Inflammatory macrophage treated with lipopolysaccharide for 1 hour (primary cell): Measurements from ENCODE around the gene NDUFB5.

Experiments
- DNase-seq, 2 donors: peaks; one replicate each; pipeline ENCODE4 v3.0.0-alpha.2; 2020 to 2022

NDUFB5 gene

DNA sequence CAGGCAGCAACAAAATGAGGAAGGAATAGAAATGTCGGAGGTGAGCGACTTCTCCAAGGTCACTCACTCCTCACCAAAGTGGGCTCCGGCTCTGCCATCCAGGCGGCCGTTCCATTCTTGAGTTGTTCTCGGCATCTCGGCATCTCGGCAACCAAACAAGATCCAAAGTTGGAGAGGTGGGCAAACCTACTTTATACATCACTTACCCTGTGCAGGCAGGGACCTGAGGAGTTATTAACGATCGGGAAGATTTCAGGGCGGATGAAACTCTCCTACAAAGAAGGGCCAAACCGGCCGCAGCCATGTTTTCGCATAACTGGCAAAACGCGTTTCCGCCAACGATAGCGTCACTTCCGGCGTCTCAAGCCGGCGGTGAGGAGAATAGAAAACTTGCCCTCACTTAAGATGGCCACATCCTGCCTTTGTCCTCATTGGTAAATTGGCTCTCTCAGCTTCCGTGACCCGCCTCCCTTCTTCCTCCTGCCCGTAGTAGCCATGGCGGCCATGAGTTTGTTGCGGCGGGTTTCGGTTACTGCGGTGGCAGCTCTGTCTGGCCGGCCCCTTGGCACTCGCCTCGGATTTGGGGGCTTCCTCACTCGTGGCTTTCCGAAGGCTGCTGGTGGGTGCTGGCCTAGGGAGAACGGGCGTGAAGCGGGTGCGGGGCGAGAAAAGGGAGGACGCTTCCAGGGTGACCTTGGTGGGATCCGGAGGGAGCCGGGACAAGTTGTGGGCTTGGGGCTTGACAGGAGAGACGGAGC is at the start of gene NDUFB5, which contains the start of gene MRPL47:
TSS of gene NDUFB5 (plus strand) at position 474 of the 758 bp plus-strand sequence. CDS start at position 496, 22 bp downstream.
TSS of gene MRPL47 (minus strand) at position 318 of the 758 bp plus-strand sequence. CDS start at position 304, 14 bp downstream.
- peak; percentile 96 for DNase-seq

DNA sequence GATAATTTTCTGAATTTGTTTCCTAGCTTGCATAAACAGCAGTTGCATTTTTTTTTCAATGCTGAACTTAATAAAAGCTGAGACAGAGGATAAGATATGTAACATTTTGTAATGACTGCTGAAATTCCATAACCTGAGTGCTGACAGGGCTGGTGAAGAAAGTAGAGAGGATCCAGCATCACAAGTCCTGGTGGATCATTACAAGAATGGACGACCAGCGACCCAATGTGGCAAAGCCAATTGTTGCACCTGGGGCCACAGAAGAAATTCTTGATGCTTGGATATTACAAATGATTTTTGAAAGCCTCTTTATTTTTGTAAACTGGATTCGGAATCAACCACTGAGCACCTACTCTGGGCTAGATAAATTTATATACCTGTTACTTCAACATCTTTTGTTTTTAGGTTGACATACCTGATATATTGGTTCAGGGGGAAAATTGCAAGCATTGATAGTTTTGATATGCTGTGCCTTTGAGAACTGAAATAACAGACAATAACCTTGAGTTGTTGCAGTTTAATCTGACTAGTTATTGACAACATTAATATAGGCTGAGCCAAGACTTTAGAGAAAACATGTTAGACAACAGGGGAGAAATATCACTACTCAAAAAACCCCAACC is 45.7 kb upstream of the NDUFB5 start:
- DNase-seq, result peak; percentile 57 to 83

DNA sequence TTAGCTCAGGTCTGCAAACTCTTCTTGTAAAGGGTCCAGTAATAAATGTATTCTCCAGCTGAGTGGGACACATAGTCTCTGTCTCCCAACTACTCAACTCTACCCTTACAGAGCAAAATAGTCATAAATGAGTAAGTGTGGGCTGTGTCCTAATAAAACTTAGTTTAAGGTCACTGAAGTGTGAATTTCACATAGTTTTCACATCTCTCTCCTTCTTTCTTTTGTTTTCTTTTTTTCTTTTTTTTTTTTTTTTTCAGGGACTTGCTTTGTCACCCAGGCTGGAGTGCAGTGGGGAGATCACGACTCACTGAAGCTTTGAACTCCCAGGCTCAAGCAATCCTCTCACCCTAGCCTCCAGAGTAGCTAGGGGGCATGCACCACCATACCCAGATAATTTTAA is 43.8 kb upstream of the NDUFB5 start:
- DNase-seq, result no peak

DNA sequence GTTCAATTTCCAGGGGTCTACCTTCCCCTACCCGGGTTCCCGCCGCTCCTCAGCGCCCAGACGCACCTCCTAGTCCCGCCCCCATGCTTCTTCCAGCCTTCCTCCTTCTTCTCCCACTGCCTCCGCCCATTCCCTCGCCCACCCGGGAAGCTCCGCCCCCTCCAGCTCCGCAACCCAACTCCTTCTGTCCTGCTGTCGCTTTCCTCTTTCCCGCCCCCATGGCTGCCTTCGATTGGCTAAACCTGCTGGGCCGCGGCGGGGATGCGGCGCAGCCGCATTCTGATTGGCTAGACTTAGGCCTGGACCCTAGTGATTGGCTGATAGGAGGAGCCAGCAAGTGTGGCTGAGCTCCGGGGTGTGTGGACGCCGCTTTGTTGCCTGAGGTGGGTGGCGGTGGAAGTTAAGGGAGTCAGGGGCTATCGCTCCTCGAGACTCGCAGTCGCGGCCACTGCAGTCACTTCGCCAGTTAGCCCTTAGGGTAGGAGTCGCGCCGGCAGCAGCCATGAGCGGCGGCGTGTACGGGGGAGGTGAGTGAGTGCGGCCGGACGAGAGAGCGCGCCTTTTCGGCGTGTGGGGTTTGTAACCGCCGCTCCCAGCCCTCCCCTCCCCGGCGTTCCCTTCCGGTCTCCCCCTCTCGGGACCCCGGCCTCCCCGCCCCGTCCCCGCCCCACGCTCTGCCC is 41.9 kb upstream of the NDUFB5 start, which contains the start of gene ACTL6A:
TSS of gene ACTL6A (plus strand) at position 336 of the 680 bp plus-strand sequence. CDS start at position 503, 167 bp downstream.
- peak; percentile 99 for DNase-seq

DNA sequence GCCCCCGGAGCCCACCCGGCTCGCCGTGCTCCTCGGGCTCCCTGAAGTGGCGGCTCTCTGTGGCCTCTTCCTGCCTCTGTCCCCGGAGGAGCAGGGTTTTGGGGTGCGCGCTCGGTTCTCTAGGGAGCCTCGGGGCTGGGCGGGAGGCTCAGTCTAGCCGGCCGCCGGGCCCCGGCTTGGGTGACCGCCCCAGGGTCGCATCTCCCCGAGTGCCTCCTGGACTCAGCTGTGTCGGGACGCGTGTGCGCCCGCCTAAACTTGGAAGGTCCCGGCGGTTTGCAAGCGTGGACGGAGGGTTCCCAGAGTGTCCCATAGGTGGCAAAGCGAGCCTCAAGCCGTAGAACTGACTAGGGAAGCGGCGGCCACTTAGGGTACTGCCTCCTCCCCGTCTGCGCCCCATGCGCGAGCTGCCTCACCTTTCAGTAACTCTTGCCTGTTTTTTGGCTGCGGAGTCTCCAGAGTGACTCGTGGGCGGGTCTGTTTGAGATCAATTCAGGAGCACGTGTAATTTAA is 41.3 kb upstream of the NDUFB5 start:
- peak; percentile 76 to 78 for DNase-seq

DNA sequence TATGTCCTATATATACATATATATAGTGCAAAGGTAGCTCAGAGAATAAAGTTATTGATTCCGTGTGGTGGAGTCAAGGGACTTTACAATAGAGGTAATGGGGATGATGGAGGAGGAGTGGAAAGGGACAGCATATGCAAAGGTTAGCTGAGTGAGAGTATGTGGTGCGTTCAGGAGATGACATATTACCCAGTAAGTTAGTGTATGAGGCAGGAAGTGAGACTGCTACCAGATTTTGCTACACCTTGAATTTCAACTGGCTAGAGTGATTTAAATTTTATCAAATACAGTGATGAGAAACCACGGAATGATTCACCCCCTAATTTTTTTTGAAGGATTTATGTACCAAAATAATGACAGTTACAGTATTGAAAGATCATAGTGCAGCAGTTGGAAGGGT is 39.1 kb upstream of the NDUFB5 start:
- DNase-seq, result no peak

DNA sequence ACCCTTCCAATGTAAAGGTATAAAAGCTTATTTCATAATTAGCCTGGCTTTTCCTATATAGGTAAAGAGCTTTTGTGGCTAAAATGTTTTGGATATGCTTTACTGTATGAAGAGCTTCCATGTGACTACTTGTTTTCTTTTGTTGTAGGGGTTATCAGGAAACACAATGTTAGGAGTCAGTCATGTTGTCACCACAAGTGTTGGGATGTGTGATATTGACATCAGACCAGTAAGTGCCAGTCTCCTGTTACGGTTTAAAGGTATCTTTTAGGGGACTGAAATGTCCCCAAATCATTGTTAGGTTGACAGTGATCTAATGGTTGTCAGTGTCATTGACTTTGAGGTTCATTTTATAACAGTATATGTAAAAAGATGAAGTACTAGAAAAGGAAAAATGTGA is 23.6 kb upstream of the NDUFB5 start:
- no peak for DNase-seq

DNA sequence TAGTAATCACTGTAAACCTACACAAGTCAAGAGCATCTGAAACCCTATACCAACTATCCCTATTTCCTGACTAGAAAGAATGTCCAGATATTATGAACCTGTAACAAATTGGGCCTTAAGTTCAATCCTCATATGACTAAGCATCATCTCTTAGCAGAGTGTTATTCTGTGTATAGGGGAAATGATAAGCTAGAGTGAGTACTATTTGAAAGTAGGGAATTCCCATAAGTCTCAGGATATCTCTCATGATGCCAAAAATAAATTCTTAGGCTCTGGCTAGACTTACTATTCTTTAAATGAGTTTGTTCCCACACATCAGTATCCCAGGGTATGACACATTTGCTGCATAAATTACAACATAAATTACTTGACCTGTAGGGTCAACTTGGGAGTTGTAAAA is 15.5 kb upstream of the NDUFB5 start:
- peak in 1 of 2 donors; percentile 67 for DNase-seq

DNA sequence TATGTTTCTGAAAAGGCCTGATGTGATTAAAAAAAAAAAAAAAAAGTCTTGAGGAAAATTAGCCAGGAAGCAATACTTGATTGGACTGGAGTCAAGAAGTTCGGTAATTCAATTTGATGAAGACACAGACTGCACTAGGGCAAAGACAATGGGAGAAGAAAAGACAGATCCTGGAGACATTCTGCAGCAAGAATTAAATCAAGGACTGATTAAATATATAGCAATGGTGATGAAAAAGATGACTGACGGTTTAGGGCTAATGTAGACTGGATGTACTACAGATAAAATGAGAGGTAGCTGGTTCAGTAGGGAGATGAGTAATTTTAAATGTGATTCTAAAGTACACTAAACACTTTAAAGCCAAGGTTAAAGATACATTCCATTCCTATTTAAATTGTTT is 13.9 kb upstream of the NDUFB5 start:
- DNase-seq, result no peak

DNA sequence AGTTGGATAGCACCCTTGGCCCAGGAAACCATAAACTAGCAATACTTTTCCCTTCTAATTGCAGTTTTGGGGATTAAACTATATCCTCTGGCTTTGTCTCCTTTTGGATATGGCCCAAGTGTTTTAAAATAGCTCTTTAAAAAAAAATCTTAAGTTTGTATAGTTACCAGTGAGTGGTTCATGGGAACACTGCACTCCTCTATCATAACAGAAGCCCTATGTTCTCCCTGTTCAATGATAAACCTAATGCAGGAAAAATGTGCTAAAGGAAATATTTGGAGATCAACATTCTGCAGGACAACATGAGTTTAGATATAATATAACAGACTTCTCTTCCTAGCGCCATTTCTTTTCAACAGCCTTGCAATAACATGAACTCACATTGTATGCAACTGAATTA is 13.3 kb upstream of the NDUFB5 start:
- DNase-seq, result no peak

DNA sequence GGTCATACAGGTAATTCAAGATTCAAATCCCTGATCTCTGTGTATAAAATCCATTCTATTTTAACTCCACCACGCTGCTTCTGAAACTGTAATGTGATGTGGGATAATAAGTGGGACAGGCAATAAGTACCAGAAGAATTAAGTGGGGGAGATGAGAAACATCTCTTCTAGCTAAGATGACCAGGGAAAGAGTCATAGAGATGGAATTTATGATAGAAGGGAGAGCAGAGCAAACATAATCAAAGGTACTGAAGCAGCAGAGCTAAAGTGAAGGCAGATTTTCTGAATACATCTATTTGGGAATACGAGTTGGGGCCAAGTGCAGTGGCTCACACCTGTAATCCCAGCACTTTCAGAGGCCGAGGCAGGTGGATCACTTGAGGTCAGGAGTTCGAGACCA is 5.1 kb upstream of the NDUFB5 start:
- no peak for DNase-seq

DNA sequence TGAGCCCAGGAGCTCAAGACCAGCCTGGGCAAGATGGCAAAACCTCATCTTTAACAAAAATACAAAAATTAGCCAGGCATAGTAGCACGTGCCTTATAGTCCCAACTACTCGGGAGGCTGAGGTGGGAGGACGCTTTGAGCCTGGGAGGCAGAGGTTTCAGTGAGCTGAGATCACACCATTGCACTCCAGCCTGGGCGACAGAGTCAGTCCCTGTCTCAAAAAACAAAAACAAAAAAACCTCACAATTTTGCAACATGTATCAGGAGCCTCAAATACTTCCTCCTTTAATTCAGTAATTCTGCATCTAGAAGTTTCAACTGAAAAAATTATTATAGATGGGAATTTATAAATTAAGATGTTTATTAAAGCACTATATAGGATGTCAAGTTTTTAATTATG is 1.3 kb upstream of the NDUFB5 start:
- peak; percentile 41 to 55 for DNase-seq

DNA sequence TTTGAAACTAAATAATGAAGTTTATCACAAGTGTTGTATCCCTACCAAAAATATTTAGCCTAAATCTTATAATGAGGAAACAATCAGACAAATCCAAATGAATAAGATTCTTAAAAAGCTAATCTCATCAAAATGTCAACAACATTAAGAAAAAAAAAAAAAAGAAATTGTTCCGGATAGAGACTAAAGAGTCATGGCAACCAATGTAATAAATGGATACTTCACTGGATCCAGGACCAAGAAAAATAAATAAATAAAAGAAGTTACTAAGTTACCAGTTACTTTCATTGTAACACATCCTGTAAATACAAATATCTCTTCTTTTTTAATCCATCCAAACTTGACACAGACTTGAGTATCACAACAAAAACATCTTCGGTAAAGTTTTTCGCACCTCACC is 763 bp upstream of the NDUFB5 start:
- DNase-seq, result no peak

DNA sequence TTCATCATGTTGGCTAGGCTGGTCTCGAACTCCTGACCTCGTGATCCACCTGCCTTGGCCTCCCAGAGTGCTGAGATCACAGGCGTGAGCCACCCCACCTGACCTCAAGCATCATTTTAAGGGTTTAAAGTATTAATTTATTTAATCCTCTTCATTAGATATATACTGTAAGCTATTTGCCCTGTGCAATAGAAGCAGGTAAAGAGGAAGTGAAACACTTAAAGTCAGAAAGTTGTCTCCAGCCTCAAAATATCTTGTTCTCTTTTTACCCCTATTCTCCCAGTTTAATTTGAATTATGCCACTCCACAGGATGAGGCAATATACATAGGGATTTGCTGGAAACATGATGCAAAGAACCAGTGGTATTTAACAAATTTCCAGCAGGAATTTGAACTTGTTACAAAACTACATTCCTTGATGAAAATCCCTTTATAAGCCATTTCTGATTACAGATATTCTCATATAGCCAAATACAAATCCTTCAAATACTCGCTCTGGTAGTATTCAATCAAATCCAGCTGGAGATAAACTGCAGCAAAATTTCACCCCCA is 2.0 kb downstream of the NDUFB5 start:
- no peak for DNase-seq

DNA sequence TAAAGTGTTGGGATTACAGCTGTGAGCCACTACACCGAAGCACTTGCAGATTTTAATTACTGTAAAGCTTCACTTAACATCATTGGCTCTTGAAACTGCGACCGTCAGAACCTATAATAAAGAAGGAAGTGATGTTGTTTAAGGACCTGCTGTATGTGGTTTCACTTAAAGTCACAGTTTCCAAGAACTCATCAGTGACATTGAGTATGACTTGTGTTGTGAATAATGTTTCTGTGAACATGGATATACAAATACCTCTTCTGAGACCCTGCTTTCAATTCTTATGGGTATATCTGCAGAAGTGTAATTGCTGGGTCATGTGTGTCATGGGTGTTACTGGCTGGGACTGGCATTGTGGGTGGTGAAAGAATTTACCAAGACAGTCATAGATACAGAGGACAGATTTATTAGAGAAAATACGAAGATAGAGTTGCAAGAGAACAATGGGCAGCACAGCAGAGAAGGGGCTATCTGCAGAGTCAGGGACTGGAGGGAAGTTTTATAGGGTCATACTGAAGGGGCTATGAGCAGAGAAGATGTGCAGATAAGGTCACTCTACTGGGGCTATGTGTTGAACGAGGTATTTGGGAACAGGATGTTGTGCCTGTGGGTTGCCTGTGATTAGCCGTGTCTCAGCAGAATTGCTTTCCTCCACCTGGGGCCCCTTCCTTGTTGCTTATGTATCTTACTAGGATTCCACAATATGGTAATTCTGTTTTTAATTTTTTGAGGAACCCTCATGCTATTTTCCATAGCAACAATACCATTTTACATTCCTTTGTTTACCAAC is 4.5 kb downstream of the NDUFB5 start:
- peak; percentile 10 to 24 for DNase-seq

DNA sequence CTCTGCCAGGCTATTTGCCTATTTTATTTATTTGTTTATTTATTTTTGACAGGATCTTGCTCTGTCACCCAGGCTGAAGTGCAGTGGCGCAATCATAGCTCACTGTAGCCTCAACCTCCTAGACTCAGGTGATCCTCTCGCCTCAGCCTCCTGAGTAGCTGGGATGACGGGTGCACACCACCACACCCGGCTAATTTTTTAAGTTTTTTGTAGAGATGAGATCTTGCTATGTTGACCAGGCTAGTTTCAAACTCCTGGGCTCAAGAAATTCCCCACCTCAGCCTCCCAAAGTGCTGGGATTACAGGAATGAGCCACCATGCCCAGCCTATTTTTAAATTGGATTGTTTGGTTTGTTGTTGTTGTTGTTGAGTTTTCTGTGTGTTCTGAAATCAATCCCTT is 5.5 kb downstream of the NDUFB5 start:
- no peak for DNase-seq

DNA sequence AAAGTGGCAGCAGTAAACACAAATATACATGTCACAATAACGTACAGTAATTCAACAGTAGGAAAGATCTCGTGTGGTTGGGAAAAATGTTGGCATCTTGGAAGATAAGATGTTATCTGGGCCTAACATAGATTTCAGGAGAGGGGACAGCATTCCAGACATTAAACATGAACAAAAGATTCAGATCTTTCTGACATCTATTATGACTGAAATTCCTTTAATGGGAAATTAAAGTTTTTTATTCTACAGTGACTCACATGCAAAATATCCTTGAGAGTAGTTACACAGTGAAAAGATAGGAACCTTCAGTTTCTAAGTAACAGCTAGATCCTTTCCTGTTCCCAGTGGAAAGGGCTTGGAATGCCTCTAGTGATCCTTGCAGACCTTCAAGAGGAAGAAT is 9.2 kb downstream of the NDUFB5 start:
- no peak for DNase-seq

DNA sequence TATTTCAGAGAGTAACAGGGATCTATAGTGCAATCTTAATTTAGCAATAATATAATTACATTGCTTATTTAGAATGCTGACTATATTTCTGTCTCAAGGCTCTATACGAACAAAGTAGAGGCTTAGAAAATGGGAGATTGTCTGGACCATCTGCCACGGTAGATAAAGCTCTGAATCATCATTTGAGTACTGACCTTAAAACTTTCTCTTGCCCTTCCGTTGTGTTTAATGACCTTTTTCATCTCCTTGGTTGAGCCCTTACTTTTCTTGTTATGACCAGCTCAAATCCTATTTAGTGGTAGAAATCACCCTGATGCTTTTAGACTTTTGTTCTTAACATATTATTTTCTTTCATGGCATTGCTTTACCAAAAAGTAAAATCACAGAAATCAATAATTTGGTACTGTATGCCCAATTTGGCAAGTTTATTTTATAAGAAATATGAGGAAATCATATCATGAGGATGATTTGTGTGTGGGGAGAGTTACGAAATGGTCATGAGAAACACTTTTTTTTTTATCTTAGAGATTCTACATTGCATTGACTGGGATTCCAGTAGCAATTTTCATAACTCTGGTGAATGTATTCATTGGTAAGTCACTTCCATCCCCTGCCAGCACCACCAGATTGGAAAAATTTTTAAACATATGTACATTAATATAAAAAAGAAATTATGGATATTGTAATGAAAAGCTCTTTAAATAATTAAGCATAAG is 11.0 kb downstream of the NDUFB5 start:
- peak; percentile 35 to 51 for DNase-seq

DNA sequence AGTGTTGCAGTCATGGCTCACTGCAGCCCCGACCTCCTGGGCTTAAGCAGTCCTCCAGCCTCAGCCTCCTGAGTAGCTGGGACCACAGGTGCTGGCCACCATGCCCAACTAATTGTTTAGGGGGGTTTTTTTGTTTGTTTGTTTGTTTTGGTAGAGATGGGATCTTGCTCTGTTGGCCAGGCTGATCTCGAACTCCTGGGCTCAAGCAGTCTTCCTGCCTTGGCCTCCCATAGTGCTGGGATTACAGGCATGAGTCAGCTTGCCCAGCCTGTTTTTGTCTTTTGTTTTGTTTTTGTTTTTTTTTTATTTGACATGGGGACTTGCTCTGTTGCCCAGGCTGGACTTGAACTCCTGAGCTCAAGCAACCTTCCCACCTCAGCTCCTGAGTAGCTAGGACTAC is 17.4 kb downstream of the NDUFB5 start:
- DNase-seq, result no peak

DNA sequence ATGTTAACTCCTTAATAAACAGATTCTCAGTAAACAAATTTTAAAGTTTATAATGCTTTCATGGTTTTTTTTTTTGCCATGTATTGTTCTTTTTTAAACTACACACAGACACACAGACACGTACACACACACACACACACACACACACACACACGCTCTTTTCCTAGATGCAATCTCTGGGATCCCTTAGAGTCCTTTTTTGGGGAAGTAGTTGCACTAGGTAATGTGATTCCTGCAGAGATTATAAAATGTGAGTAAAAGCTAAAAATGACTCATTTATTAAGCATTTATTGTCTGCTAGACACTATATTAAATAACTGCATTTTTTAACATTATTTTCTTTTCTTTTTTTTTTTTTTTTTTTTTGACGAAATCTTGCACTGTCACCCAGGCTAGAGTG is 19.9 kb downstream of the NDUFB5 start:
- DNase-seq, result no peak

DNA sequence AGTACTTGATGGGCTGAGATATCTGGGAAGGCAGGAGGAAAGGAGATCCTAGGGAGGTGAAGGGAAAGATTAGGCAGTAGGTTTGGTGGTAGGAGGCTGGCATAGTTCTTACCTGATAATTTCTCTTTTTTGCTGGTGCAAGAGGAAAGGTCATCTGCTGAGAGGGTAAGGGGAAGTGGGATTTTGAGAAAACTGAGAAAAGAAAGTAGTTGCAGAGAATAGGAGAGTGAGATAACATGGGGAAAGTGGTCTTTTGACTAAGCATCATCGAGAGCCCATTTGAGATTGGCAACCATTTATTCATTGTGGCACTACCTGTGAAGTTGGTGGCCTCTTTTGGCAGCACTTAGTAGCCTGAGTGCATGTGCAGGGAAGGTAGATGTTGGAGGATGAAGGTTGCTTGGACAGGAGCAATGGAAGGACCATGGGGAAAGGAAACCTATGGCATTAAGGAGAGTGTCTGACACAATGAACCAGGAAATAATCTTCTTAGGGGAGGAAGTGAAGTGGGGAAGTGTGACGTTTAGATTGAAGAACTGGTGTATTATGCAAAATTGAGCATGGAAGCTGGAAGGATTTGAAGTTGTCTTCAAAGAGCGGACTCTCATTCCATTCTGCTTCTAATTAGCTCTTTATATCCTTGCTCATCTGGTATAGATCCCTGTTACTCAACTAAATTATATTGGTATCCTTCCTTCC is 26.3 kb downstream of the NDUFB5 start:
- no peak for DNase-seq
